Stomach smooth muscle (tissue), 2 donors: ENCODE results near the gene RUBCNL.

ENCODE experiments used
- H3K27ac ChIP-seq: one replicate; pipeline ENCODE4 v1.7.0; 2013; ENCODE audit warnings: mild to moderate bottlenecking, low read length, inconsistent platforms
- H3K27me3 ChIP-seq, 2 donors: one replicate each; pipeline ENCODE4 v1.7.0; 2013; ENCODE audit warnings: low read length in 2 of 2; ENCODE audit not compliant: insufficient read depth in 2 of 2, control insufficient read depth in 1 of 2
- H3K36me3 ChIP-seq, 2 donors: one replicate each; pipeline ENCODE4 v1.7.0; 2013; ENCODE audit warnings: low read length in 2 of 2; ENCODE audit not compliant: control insufficient read depth in 2 of 2, insufficient read depth in 2 of 2
- H3K4me1 ChIP-seq: one replicate; pipeline ENCODE4 v1.7.0; 2013; ENCODE audit warnings: low read length; ENCODE audit not compliant: control insufficient read depth, insufficient read depth
- H3K4me3 ChIP-seq, 2 donors: one replicate each; pipeline ENCODE4 v1.7.0; 2013; ENCODE audit warnings: low read length in 2 of 2
- H3K9ac ChIP-seq, 2 donors: one replicate each; pipeline ENCODE4 v1.7.0; 2013; ENCODE audit warnings: low read length in 2 of 2, mild to moderate bottlenecking in 1 of 2
- H3K9me3 ChIP-seq, 2 donors: one replicate each; pipeline ENCODE4 v1.7.0; 2013; ENCODE audit warnings: low read length in 2 of 2; ENCODE audit not compliant: control insufficient read depth in 2 of 2
- donor health status: healthy.
- donor health status: Pancreatic carcinoma.

Gene RUBCNL

DNA sequence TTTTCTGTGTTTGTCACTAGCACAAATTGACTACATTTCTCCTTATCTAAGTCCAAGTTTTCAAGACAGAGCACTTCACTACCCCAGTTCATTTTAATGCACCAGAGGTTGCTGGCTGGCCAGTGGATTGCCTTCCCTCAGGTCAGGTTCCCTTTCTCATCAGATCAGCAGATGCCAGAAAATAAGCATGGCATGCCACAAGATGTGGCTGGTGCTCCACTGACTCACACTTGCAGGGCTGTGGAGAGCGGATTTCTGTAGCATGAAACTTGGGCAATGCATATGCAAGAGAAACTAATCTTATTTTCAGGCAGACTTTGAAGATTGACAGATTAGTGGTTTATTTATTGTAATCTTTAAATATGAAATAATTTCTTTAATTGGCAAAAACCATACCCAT is 79.5 kb downstream of the RUBCNL start:
- H3K36me3 ChIP-seq: no peaks in the 10 kb centered on the region

DNA sequence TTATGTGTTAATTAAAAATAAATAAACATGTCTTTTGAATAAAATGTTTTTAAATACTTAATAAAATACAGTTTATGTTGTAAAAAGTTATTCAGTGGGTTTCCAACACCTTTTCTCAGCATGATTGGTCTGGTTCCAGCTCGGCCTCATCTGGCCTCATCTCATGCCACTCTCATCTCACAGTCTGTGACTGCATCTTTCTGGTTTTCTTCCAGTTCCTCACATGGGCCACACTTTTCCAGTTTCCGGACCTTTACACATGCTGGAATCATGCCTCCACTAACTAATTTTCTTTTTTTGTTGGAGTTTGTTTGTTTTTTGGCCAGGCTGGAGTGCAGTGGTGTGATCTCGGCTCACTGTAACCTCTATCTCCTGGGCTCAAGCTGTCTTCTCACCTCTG is 82.5 kb downstream of the RUBCNL start:
- no peak overlapping the region for H3K9ac ChIP-seq
- no peaks in the 10 kb centered on the region for H3K27me3 ChIP-seq
- no peak overlapping the region for H3K4me3 ChIP-seq
- H3K9me3 ChIP-seq: no peaks in the 10 kb centered on the region
- H3K27ac ChIP-seq: no peak overlapping the region
- H3K4me1 ChIP-seq: no peaks in the 10 kb centered on the region
- no peaks in the 10 kb centered on the region for H3K36me3 ChIP-seq

More for the DNA sequence above, 79.5 kb downstream of the RUBCNL start:
- Histone ChIP-seq H3K9me3 (peaks cover 0 to 4% of the 10 kb centered on the region in 2 donors), H3K27ac (no peak overlapping the region), H3K4me1 (no peaks in the 10 kb centered on the region), H3K9ac (no peak overlapping the region), H3K4me3 (no peak overlapping the region), H3K27me3 (no peaks in the 10 kb centered on the region)

DNA sequence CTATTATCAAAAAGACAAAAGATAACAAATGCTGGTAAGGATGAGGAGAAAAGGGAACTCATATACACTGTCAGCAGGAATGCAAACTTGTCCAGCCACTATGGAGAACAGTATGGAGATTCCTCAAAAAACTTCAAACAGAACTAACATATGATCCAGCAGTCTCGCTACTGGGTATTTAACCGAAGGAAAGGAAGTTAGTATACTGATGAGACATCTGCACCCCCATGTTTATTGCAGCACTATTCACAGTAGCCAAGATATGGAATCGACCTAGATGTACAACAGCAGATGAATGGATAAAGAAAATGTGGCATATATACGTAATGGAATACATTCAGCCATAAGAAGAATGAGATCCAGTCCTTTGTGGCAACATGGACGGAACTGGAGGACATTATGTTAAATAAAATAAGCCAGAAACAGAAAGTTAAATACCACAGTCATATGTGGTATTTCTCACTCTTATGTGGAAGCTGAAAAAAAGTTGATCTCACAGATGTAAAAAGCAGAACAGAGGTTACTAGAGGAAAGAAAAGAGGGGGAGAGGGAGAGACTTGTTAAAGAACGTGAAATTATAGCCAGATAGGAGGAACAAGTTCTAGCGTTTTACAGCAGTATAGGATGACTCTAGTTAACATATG is 83.2 kb downstream of the RUBCNL start:
- Histone ChIP-seq H3K27ac (no peak overlapping the region), H3K9me3 (no peaks in the 10 kb centered on the region), H3K4me3 (no peak overlapping the region), H3K4me1 (no peaks in the 10 kb centered on the region), H3K36me3 (no peaks in the 10 kb centered on the region), H3K27me3 (no peaks in the 10 kb centered on the region), H3K9ac (no peak overlapping the region)

DNA sequence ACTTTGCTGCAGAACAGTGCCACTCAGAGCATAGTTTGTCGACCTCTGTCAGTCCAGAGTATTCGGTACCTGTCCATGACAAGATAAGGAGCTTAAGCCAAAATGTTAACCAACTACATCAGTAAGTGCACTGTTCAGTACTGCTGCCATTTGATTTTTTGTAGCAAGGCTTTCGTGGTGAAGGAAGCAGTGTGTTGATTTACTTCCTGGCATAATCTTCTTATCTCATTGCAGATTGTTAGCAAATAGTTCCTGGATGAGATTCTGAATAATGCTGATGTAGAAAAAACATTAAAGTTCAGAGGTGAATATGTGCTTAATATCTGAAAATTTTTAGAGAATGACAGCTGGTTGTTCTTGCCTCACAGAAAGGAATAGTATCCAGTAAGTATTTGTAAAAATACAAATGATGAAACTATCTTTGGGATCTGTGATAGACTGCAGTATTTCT is 89.7 kb downstream of the RUBCNL start:
- no peak overlapping the region for H3K4me3 ChIP-seq
- H3K9ac ChIP-seq: no peak overlapping the region
- no peaks in the 10 kb centered on the region for H3K27me3 ChIP-seq
- no peaks in the 10 kb centered on the region for H3K36me3 ChIP-seq
- no peaks in the 10 kb centered on the region for H3K4me1 ChIP-seq
- no peaks in the 10 kb centered on the region for H3K9me3 ChIP-seq
- H3K27ac ChIP-seq: no peak overlapping the region

DNA sequence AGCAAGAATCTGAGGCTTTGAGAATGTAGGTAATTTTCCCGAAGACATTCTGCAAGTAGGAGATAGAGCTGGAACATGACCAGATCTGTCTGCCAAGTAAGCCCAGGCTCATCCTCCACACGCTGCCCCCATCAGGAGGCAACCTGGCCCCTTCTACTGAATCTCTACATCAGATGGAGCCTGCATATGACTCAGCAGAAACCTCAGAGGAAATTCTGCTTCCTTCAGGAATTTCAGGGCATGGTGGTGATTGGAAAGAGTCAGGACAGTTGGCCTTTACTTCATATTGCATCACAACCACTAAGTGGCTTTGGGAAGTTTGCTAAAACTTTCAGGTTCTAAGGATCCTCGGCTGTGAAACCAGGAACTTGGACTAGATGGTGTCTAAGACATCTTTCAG is 90.1 kb downstream of the RUBCNL start:
- H3K9me3 ChIP-seq: no peaks in the 10 kb centered on the region
- no peaks in the 10 kb centered on the region for H3K27me3 ChIP-seq
- H3K9ac ChIP-seq: no peak overlapping the region
- H3K27ac ChIP-seq: no peak overlapping the region
- no peaks in the 10 kb centered on the region for H3K36me3 ChIP-seq
- H3K4me3 ChIP-seq: no peak overlapping the region
- no peaks in the 10 kb centered on the region for H3K4me1 ChIP-seq

DNA sequence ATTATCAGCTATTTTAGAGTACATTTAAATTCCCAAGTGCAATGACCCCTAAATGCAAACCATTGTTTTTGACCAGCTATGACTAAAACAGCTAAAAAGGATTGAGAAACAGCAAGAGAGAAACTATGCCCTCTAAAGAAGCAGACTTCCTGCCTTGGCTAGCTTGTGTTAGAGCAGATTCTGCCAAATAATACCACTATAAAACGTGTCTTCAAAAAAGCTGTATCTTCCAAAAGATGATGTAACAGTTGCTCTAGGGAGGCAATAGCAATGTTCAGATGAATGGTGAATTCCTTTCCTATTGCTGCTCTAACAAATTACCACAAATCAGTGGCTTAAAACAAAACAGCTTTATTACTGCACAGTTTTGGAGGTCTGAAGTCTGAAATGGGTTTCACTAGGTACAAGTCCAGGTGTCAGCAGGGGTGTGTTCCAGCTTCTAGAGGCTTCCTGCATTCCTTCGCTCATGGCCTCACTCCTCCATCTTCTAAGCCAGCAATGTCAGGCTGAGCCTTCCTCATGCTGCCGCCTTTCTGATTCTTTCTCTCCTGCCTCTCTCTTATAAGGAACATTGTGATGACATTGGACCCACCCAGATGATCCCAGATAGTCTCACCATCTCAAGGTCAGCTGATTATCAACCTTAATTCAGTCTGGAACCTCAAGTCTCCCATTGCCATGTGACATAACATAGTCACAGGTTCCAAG is 90.8 kb downstream of the RUBCNL start:
- no peaks in the 10 kb centered on the region for H3K4me1 ChIP-seq
- H3K4me3 ChIP-seq: no peak overlapping the region
- no peak overlapping the region for H3K27ac ChIP-seq
- no peaks in the 10 kb centered on the region for H3K9me3 ChIP-seq
- no peaks in the 10 kb centered on the region for H3K27me3 ChIP-seq
- no peak overlapping the region for H3K9ac ChIP-seq
- no peaks in the 10 kb centered on the region for H3K36me3 ChIP-seq

DNA sequence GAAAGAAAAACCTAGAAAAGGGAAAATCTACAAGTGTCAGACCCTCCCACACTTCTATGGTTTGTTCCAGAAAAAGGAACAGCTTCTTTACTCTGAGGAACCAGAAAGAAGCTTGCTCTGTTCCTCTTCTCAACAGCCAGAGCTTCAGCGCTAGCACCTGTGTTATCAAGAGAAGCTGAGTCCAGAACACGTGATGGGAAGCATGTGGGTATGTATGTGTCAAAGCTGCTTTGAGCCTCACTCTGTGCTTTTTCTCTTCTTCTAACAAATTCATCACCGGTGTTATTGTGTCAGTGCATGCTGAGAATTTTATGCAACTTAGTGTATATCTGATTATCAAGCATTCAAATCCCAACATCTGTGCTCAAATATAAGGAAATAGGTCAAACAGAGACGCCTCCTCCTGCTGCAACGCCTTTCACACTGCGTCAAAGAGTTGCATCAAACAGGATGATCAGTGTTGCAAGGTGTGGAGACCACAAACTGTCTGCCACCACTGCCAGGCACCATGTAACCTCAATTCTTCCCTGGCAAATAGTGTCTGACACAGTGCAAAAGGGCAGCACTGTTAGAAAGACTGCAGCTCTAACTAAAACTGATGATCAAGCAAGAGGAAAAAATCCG is 91.4 kb downstream of the RUBCNL start:
- H3K27ac ChIP-seq: no peak overlapping the region
- H3K4me1 ChIP-seq: no peaks in the 10 kb centered on the region
- no peak overlapping the region for H3K9ac ChIP-seq
- H3K4me3 ChIP-seq: no peak overlapping the region
- H3K9me3 ChIP-seq: no peaks in the 10 kb centered on the region
- H3K36me3 ChIP-seq: no peaks in the 10 kb centered on the region
- no peaks in the 10 kb centered on the region for H3K27me3 ChIP-seq

DNA sequence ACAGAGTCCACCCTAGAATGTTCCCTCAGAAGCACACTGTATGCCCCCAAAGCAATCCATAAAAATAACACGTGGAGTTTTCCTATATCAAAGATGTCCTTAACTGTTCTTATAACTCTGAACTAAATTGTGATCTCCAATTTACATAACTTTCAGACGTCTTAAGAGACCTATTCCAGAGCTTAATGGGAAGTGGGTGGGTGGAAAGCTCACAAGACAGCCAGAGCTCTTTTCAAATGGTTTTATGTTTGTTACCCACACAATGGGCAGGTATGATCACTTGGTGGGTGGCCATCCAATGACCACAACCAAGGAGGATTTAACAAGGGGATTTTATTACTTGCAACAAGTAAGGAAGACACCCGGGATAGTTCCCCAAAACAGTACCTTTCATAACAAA is 93.6 kb downstream of the RUBCNL start:
- Histone ChIP-seq H3K27me3 (no peaks in the 10 kb centered on the region), H3K9me3 (no peaks in the 10 kb centered on the region), H3K4me1 (no peaks in the 10 kb centered on the region), H3K9ac (no peak overlapping the region), H3K36me3 (no peaks in the 10 kb centered on the region), H3K4me3 (no peak overlapping the region), H3K27ac (no peak overlapping the region)
